Mesenchymal stem cell (in vitro differentiated cells and primary cell): Measurements from ENCODE around the gene SERPINA7.

Experiments used
- DNase-seq: peaks from one replicate; pipeline ENCODE4 v3.0.0-alpha.2; 2013
- H2AFZ ChIP-seq: one replicate; pipeline ENCODE4 v1.6.1; 2013; ENCODE audit warnings: low read depth, mild to moderate bottlenecking, control low read depth, inconsistent platforms, low read length, moderate library complexity
- H2AK5ac ChIP-seq: 2 replicates; pipeline ENCODE4 v1.6.1; 2013; ENCODE audit warnings: low read length, moderate library complexity, mild to moderate bottlenecking, inconsistent platforms; ENCODE audit not compliant: severe bottlenecking
- H2BK120ac ChIP-seq: one replicate; pipeline ENCODE4 v1.6.1; 2013; ENCODE audit warnings: low read depth, mild to moderate bottlenecking, inconsistent platforms, low read length, moderate library complexity
- H2BK12ac ChIP-seq, 2 experiments: one replicate each; pipeline ENCODE4 v1.6.1; 2013; ENCODE audit warnings: inconsistent platforms in 2 of 2, low read length in 2 of 2, mild to moderate bottlenecking in 2 of 2, moderate library complexity in 2 of 2, control low read depth in 1 of 2
- H2BK15ac ChIP-seq: one replicate; pipeline ENCODE4 v1.6.1; 2013; ENCODE audit warnings: mild to moderate bottlenecking, low read depth, inconsistent platforms; ENCODE audit not compliant: poor library complexity, severe bottlenecking
- H2BK5ac ChIP-seq: 2 replicates; pipeline ENCODE4 v1.6.1; 2013; ENCODE audit warnings: low read depth, mild to moderate bottlenecking, low read length, control low read depth, inconsistent platforms; ENCODE audit not compliant: poor library complexity, severe bottlenecking
- H3K14ac ChIP-seq, 2 experiments: one replicate each; pipeline ENCODE4 v1.6.1; 2013; ENCODE audit warnings: inconsistent platforms in 2 of 2, low read length in 2 of 2, control low read depth in 1 of 2, mild to moderate bottlenecking in 1 of 2, moderate library complexity in 1 of 2
- H3K18ac ChIP-seq, 2 experiments: one replicate each; pipeline ENCODE4 v1.6.1; 2013; ENCODE audit warnings: inconsistent platforms in 2 of 2, low read length in 2 of 2, control low read depth in 1 of 2, low read depth in 1 of 2, mild to moderate bottlenecking in 1 of 2
- H3K23ac ChIP-seq, 2 experiments: one replicate each; pipeline ENCODE4 v1.6.1; 2013; ENCODE audit warnings: inconsistent platforms in 2 of 2, low read length in 2 of 2, mild to moderate bottlenecking in 2 of 2, moderate library complexity in 2 of 2, control low read depth in 1 of 2
- H3K27ac ChIP-seq: 2 replicates; pipeline ENCODE4 v1.5.1; 2013; ENCODE audit warnings: mild to moderate bottlenecking, moderate library complexity, low read length, control low read depth, inconsistent platforms; ENCODE audit not compliant: poor library complexity, severe bottlenecking
- H3K27me3 ChIP-seq, 2 experiments: 2 replicates each; pipeline versions ENCODE4 v1.6.1 to v1.7.0; 2013; ENCODE audit warnings: low read length in 2 of 2, mild to moderate bottlenecking in 2 of 2, moderate library complexity in 2 of 2, control low read depth in 1 of 2, inconsistent platforms in 1 of 2; ENCODE audit not compliant: control insufficient read depth in 1 of 2, insufficient read depth in 1 of 2
- H3K36me3 ChIP-seq, 2 experiments: 2 replicates each; pipeline versions ENCODE4 v1.6.1 to v1.7.0; 2013; ENCODE audit warnings: low read length in 2 of 2, control low read depth in 1 of 2, inconsistent platforms in 1 of 2, low read depth in 1 of 2, mild to moderate bottlenecking in 1 of 2; ENCODE audit not compliant: insufficient read depth in 2 of 2, control insufficient read depth in 1 of 2
- H3K4ac ChIP-seq, 2 experiments: one replicate each; pipeline ENCODE4 v1.6.1; 2013; ENCODE audit warnings: inconsistent platforms in 2 of 2, low read length in 2 of 2, mild to moderate bottlenecking in 2 of 2, moderate library complexity in 2 of 2, control low read depth in 1 of 2, low read depth in 1 of 2
- H3K4me1 ChIP-seq: 2 replicates; pipeline ENCODE4 v1.6.1; 2013; ENCODE audit warnings: low read depth, low read length, control low read depth; ENCODE audit not compliant: control insufficient read depth, insufficient read depth
- H3K4me2 ChIP-seq: 2 replicates; pipeline ENCODE4 v1.6.1; 2013; ENCODE audit warnings: low read length, mild to moderate bottlenecking, inconsistent platforms; ENCODE audit not compliant: poor library complexity, severe bottlenecking
- H3K4me3 ChIP-seq, 2 experiments: 2 replicates each; pipeline versions ENCODE4 v1.5.1 to v1.7.0; 2013; ENCODE audit warnings: low read length in 2 of 2, mild to moderate bottlenecking in 2 of 2, control low read depth in 1 of 2, low read depth in 1 of 2; ENCODE audit not compliant: insufficient read depth in 1 of 2
- H3K79me1 ChIP-seq: replicated peaks from 2 replicates; pipeline ENCODE4 v1.6.1; 2013; ENCODE audit warnings: mild to moderate bottlenecking, control low read depth, low read length, inconsistent platforms; ENCODE audit not compliant: poor library complexity, severe bottlenecking
- H3K9ac ChIP-seq: 2 replicates; pipeline ENCODE4 v1.7.0; 2013; ENCODE audit warnings: mild to moderate bottlenecking, low read length, moderate library complexity
- H3K9me3 ChIP-seq: 2 replicates; pipeline ENCODE4 v1.7.0; 2013; ENCODE audit warnings: mild to moderate bottlenecking, low read length; ENCODE audit not compliant: control insufficient read depth
- H4K8ac ChIP-seq: one replicate; pipeline ENCODE4 v1.6.1; 2013; ENCODE audit warnings: inconsistent platforms, mild to moderate bottlenecking, low read length, moderate library complexity
- H4K91ac ChIP-seq: one replicate; pipeline ENCODE4 v1.6.1; 2013; ENCODE audit warnings: mild to moderate bottlenecking, low read length, inconsistent platforms
- WGBS: methylation state at CpG from one replicate; pipeline ENCODE4 v1.1.7; 2013; ENCODE audit warnings: mixed read lengths; 5-methylcytosine and 5-hydroxymethylcytosine counted together

SERPINA7 gene

DNA sequence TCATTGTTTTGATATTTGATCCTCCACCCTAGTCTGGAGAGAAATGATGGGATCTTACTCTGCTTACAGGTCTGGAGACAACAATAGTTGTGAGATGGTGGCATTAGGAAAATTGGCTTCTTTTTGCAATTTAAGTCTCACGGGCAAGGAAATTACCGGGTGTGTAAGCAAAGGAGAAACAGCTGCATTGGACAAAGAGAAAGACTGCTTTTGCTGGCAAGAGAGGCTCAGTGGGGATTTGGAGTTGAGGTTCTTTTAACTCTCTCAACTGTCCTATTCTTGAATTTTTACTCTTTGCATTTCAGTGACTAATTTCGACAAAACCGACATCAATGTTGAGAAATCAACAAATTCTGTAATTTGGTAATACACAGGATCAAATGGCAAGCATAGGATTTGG lies 2.3 kb upstream of the SERPINA7 start:
- Histone ChIP-seq H3K36me3 (no peaks in the 10 kb centered on the region), H3K4me1 (no peaks in the 10 kb centered on the region), H3K18ac (no peak overlapping the region), H4K91ac (no peak overlapping the region), H2BK120ac (no peak overlapping the region), H3K27me3 (peaks cover 0 to 33% of the 10 kb centered on the region in 2 experiments), H3K27ac (no peak overlapping the region), H2BK15ac (no peak overlapping the region), H2AFZ (no peak overlapping the region), H3K9ac (no peak overlapping the region), H3K23ac (no peak overlapping the region), H3K79me1 (no peaks in the 10 kb centered on the region), H2BK12ac (no peak overlapping the region), H3K9me3 (no peaks in the 10 kb centered on the region), H3K4me2 (no peak overlapping the region), H3K4ac (no peak overlapping the region), H2AK5ac (no peak overlapping the region), H3K14ac (no peak overlapping the region), H2BK5ac (no peak overlapping the region), H3K4me3 (no peak overlapping the region), H4K8ac (no peak overlapping the region)
- DNase-seq = no peak
- WGBS = 93% methylated on average over 2 of the region's 4 CpGs

DNA sequence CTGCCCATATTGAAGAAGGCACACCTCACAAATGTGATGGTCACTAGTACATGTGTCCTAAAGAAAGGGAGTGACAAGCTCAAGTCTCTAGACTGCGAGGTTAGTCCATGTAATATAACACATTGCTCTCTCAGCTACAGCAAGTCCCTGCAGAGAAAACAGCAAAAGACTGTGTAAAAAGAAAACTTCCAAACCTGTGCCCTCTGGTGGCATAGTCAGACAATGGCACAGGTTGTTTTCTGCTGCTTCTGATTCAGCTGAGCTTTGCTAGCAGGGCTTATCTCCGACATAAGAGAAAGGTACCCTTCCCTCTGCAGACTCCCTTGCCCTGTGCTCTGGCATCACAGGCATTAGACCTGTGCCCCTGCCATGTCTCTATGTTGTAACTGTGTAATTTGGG lies 1.4 kb upstream of the SERPINA7 start:
- 46% methylated on average over 1 of the region's 2 CpGs for WGBS

DNA sequence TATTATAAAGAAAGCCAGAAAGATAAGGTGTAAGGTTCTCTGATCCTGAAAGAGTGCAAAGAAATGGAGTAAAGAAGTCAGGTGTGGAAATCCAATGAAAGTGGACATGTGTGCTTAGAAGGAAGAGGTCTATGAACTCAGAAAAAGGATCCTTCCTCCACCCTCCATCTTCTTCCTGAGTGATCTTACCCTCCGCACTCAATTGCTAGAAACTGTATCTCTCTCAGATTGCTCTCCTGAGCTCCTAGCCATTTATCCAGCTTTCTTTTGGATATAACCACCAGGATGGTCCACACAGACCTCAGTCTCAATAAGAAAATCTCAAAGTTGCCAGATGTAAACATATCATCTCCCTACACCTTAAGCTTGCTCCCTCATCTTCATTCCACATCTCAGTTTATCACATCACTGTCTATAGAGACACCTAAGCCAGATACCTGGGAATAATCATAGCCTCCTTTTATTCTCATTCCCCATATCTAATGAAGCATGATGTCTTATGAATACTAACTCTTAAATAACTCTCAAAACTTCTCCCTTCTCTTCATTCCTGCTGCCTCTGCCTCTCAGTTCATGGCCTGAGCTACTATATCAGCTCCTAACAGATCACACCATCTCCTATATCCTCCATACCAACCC lies 573 bp downstream of the SERPINA7 start:
- Histone ChIP-seq H4K91ac (no peak overlapping the region), H3K79me1 (no peaks in the 10 kb centered on the region), H3K27me3 (peaks cover 0 to 21% of the 10 kb centered on the region in 2 experiments), H2AFZ (no peak overlapping the region), H3K4ac (no peak overlapping the region), H3K9me3 (no peaks in the 10 kb centered on the region), H3K9ac (no peak overlapping the region), H2BK5ac (no peak overlapping the region), H3K23ac (no peak overlapping the region), H4K8ac (no peak overlapping the region), H3K4me1 (no peaks in the 10 kb centered on the region), H3K14ac (no peak overlapping the region), H3K36me3 (no peaks in the 10 kb centered on the region), H3K18ac (no peak overlapping the region), H3K4me3 (no peak overlapping the region), H2BK120ac (no peak overlapping the region), H2BK12ac (no peak overlapping the region), H2AK5ac (no peak overlapping the region), H3K4me2 (no peak overlapping the region), H2BK15ac (no peak overlapping the region), H3K27ac (no peak overlapping the region)
- WGBS = 97% methylated on average over 1 of the region's 1 CpG
- no peak for DNase-seq

More for the DNA sequence above, 1.4 kb upstream of the SERPINA7 start:
- no peak overlapping the region for H2BK120ac ChIP-seq
- H3K4me2 ChIP-seq = no peak overlapping the region
- H4K91ac ChIP-seq = no peak overlapping the region
- H2AK5ac ChIP-seq = no peak overlapping the region
- no peak overlapping the region for H2BK5ac ChIP-seq
- H3K9me3 ChIP-seq = no peaks in the 10 kb centered on the region
- H4K8ac ChIP-seq = no peak overlapping the region
- no peak overlapping the region for H3K27ac ChIP-seq
- no peak for DNase-seq
- H2AFZ ChIP-seq = no peak overlapping the region
- no peak overlapping the region for H3K23ac ChIP-seq
- H3K18ac ChIP-seq = no peak overlapping the region
- H3K14ac ChIP-seq = no peak overlapping the region
- no peak overlapping the region for H3K4me3 ChIP-seq
- H2BK15ac ChIP-seq = no peak overlapping the region
- no peak overlapping the region for H3K9ac ChIP-seq
- H2BK12ac ChIP-seq = no peak overlapping the region
- H3K36me3 ChIP-seq = no peaks in the 10 kb centered on the region
- H3K4me1 ChIP-seq = no peaks in the 10 kb centered on the region
- H3K79me1 ChIP-seq = no peaks in the 10 kb centered on the region
- peaks cover 0 to 28% of the 10 kb centered on the region in 2 experiments for H3K27me3 ChIP-seq
- no peak overlapping the region for H3K4ac ChIP-seq

GRCh38 chrX:106036716-106037115 lies 1.8 kb downstream of the SERPINA7 start:
- Histone ChIP-seq H2BK5ac (no peak overlapping the region), H4K8ac (no peak overlapping the region), H4K91ac (no peak overlapping the region), H3K9me3 (no peaks in the 10 kb centered on the region), H2BK12ac (no peak overlapping the region), H3K4ac (no peak overlapping the region), H3K36me3 (no peaks in the 10 kb centered on the region), H2AK5ac (no peak overlapping the region), H2BK120ac (no peak overlapping the region), H3K4me3 (no peak overlapping the region), H2BK15ac (no peak overlapping the region), H2AFZ (no peak overlapping the region), H3K27me3 (peaks cover 0 to 16% of the 10 kb centered on the region in 2 experiments), H3K23ac (no peak overlapping the region), H3K9ac (no peak overlapping the region), H3K18ac (no peak overlapping the region), H3K27ac (no peak overlapping the region), H3K14ac (no peak overlapping the region), H3K4me1 (no peaks in the 10 kb centered on the region), H3K79me1 (no peaks in the 10 kb centered on the region), H3K4me2 (no peak overlapping the region)
- no peak for DNase-seq
- WGBS = 89% methylated on average over 1 of the region's 1 CpG
